Aorta (tissue), 5 donors: Measurements from ENCODE around the gene TMEM37. TPM values are rescaled to one million over a fixed set of nuclear protein-coding genes. Genes with fewer than 3 reads are reported as not detected.

Experiments
- ATAC-seq: fragments of 200-7000 bp; cut with Tn5 transposase; one replicate; pipeline ENCODE4 v1.9.1; 2022; ENCODE audit warnings: moderate library complexity; ENCODE audit not compliant: low FRiP score
- DNase-seq, 2 donors: peaks; one replicate each; pipeline ENCODE4 v3.0.0-alpha.2; 2020
- H3K27ac ChIP-seq, 2 donors: one replicate each; pipeline ENCODE4 v1.5.1; 2013; ENCODE audit warnings: low read length in 2 of 2, mild to moderate bottlenecking in 2 of 2, moderate library complexity in 2 of 2, control low read depth in 1 of 2, inconsistent platforms in 1 of 2, low read depth in 1 of 2
- H3K27me3 ChIP-seq, 2 donors: one replicate each; pipeline ENCODE4 v1.6.1; 2013; ENCODE audit warnings: control low read depth in 1 of 2, low read length in 1 of 2, mild to moderate bottlenecking in 1 of 2, moderate library complexity in 1 of 2; ENCODE audit not compliant: insufficient read depth in 2 of 2, control insufficient read depth in 1 of 2
- H3K36me3 ChIP-seq, 2 donors: one replicate each; pipeline ENCODE4 v1.6.1; 2013; ENCODE audit warnings: control low read depth in 1 of 2, low read length in 1 of 2, mild to moderate bottlenecking in 1 of 2; ENCODE audit not compliant: insufficient read depth in 2 of 2, control insufficient read depth in 1 of 2
- H3K4me1 ChIP-seq, 2 donors: one replicate each; pipeline ENCODE4 v1.6.1; 2013; ENCODE audit warnings: low read length in 2 of 2, control low read depth in 1 of 2, mild to moderate bottlenecking in 1 of 2, moderate library complexity in 1 of 2; ENCODE audit not compliant: insufficient read depth in 2 of 2, control insufficient read depth in 1 of 2
- H3K4me3 ChIP-seq, 2 donors: one replicate each; pipeline ENCODE4 v1.5.1; 2013; ENCODE audit warnings: low read length in 2 of 2, control low read depth in 1 of 2, mild to moderate bottlenecking in 1 of 2
- H3K9me3 ChIP-seq: one replicate; pipeline ENCODE4 v1.6.1; 2013; ENCODE audit warnings: mild to moderate bottlenecking, low read length; ENCODE audit not compliant: control insufficient read depth
- WGBS, 2 donors: extraction: QIAGEN DNeasy Blood & Tissue Kit; methylation state at CpG; one replicate each; pipeline ENCODE4 v1.1.7; 2013; 5-methylcytosine and 5-hydroxymethylcytosine counted together
- intact Hi-C, 2 donors: fragments of 100-400 bp; cut with DNase I; formaldehyde crosslinking; loops; one replicate each; pipeline versions ENCODE4 v1.14.2 to v1.15.0; 2022
- polyA plus RNA-seq, 2 donors: library from polyadenylated mRNA; stranded (reverse); fragments of 200-250 nt; gene quantifications; one replicate each; pipeline ENCODE4 v1.2.3, GENCODE V29; 2013
- total RNA-seq, 2 donors: library from RNA; stranded (reverse); fragmentation: NEBNext Ultra II Directional; extraction: Animal tissue kit (Norgen Biotek cat#: 25700); gene quantifications; one replicate each; pipeline ENCODE4 v1.2.1, GENCODE V29; 2021
- donor health status: healthy with polysubstance abuse.
- donor health status: Bipolar disorder and iron deficiency.
- donor health status: DM: no; HTN: no; CAD: no.
- donor health status: DM: no; HTN: no; CAD: no.
- donor health status: DM: yes; HTN: yes; CAD: no.

Gene TMEM37
- total and polyA plus RNA-seq, 4 donors = 1.2 to 19.8 (median 8.1) TPM

DNA sequence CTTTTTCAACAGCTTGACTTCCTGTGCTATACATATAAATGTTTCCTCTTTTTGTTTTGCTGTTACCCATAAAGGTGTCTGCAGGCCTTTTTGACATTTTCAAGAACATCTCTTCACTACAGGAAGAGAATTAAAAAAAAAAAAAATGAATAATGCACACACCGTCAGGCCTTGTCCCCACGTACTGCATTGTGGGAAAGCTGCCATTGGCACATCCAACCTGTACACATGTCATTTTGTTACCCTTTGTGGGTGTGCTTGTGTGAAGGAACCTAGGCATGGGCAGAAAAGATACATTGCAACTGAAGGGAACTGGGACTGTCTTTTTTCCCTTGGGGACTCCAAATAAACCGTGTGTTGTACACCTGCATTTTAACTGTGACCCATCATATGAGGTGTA, 16.8 kb upstream of the TMEM37 start:
- intact Hi-C loops = no loop called here
- Histone ChIP-seq H3K9me3 (no peaks in the 10 kb centered on the region), H3K27me3 (no peaks in the 10 kb centered on the region), H3K4me1 (no peaks in the 10 kb centered on the region), H3K36me3 (no peaks in the 10 kb centered on the region), H3K4me3 (no peak overlapping the region), H3K27ac (no peak overlapping the region)
- 87 to 88% methylated on average over 3 of the region's 3 CpGs for WGBS, 2 donors
- DNase-seq (no peak), ATAC-seq (no peak)

- no peaks in the 10 kb centered on the region for H3K27me3 ChIP-seq
- H3K9me3 ChIP-seq = no peaks in the 10 kb centered on the region
- H3K27ac ChIP-seq = no peak overlapping the region
- no peaks in the 10 kb centered on the region for H3K36me3 ChIP-seq
- WGBS, 2 donors = 55 to 65% methylated on average over 1 of the region's 1 CpG
- intact Hi-C loops = no loop called here
- no peak for DNase-seq
- no peak for ATAC-seq
- no peaks in the 10 kb centered on the region for H3K4me1 ChIP-seq
- H3K4me3 ChIP-seq = no peak overlapping the region
Observed at GRCh38 chr2:119415630-119416029, 16.0 kb upstream of the TMEM37 start.

GRCh38 chr2:119416299-119416923, 15.2 kb upstream of the TMEM37 start:
- Histone ChIP-seq H3K4me3 (no peak overlapping the region), H3K27ac (no peak overlapping the region), H3K9me3 (no peaks in the 10 kb centered on the region), H3K4me1 (no peaks in the 10 kb centered on the region), H3K36me3 (no peaks in the 10 kb centered on the region), H3K27me3 (no peaks in the 10 kb centered on the region)
- intact Hi-C loops = no loop called here
- DNase-seq (no peak), ATAC-seq (no peak)
- 82 to 92% methylated on average over 4 of the region's 4 CpGs for WGBS, 2 donors

GRCh38 chr2:119417908-119418307, 13.7 kb upstream of the TMEM37 start:
- intact Hi-C loops = no loop called here
- Histone ChIP-seq H3K4me3 (no peak overlapping the region), H3K27me3 (no peaks in the 10 kb centered on the region), H3K27ac (no peak overlapping the region), H3K4me1 (no peaks in the 10 kb centered on the region), H3K36me3 (no peaks in the 10 kb centered on the region), H3K9me3 (no peaks in the 10 kb centered on the region)
- 94 to 95% methylated on average over 6 of the region's 6 CpGs for WGBS, 2 donors
- no peak for ATAC-seq
- no peak for DNase-seq

DNA sequence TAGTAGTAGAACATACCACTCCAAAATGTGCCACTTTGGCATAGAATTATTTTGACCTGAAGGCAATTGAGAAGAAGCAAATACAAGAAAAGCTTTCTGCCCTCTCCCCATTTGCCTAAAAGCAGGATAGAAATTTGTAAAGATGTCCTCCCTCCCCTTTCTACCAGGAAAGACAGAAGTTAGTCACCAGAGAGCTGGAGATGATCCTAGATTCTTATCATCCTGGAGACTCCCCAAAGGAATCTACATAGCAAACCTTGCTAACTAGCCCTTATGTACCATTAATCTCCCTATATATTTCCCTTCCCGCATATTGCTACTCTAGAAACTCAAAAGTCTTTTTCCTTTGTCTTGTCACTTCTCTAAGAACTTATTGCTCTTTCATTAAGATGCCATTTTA, 12.6 kb upstream of the TMEM37 start:
- no peak overlapping the region for H3K4me3 ChIP-seq
- H3K27ac ChIP-seq = no peak overlapping the region
- intact Hi-C loops = no loop called here
- H3K4me1 ChIP-seq = no peaks in the 10 kb centered on the region
- WGBS, 2 donors = 94 to 97% methylated on average over 1 of the region's 1 CpG
- DNase-seq (no peak), ATAC-seq (no peak)
- no peaks in the 10 kb centered on the region for H3K27me3 ChIP-seq
- H3K36me3 ChIP-seq = no peaks in the 10 kb centered on the region
- H3K9me3 ChIP-seq = no peaks in the 10 kb centered on the region

- Histone ChIP-seq H3K27me3 (no peaks in the 10 kb centered on the region), H3K4me1 (no peaks in the 10 kb centered on the region), H3K9me3 (no peaks in the 10 kb centered on the region), H3K27ac (no peak overlapping the region), H3K36me3 (no peaks in the 10 kb centered on the region), H3K4me3 (no peak overlapping the region)
- intact Hi-C loops = no loop called here
- no peak for DNase-seq
- ATAC-seq = no peak
- 69 to 95% methylated on average over 1 of the region's 1 CpG for WGBS, 2 donors
Observed at GRCh38 chr2:119419803-119420508, 11.7 kb upstream of the TMEM37 start.

GRCh38 chr2:119421304-119421703, 10.3 kb upstream of the TMEM37 start:
- ATAC-seq = no peak
- Histone ChIP-seq H3K4me1 (no peaks in the 10 kb centered on the region), H3K27ac (no peak overlapping the region), H3K27me3 (no peaks in the 10 kb centered on the region), H3K4me3 (no peak overlapping the region), H3K9me3 (no peaks in the 10 kb centered on the region), H3K36me3 (no peaks in the 10 kb centered on the region)
- intact Hi-C loops = no loop called here
- 99 to 100% methylated on average over 1 of the region's 1 CpG for WGBS, 2 donors
- DNase-seq = no peak

- intact Hi-C loops = no loop called here
- no peaks in the 10 kb centered on the region for H3K4me1 ChIP-seq
- H3K9me3 ChIP-seq = no peaks in the 10 kb centered on the region
- no peaks in the 10 kb centered on the region for H3K36me3 ChIP-seq
- no peaks in the 10 kb centered on the region for H3K27me3 ChIP-seq
- H3K27ac ChIP-seq = no peak overlapping the region
- no peak for ATAC-seq
- no peak for DNase-seq
- no peak overlapping the region for H3K4me3 ChIP-seq
Observed at GRCh38 chr2:119421741-119422140, 9.9 kb upstream of the TMEM37 start.

DNA sequence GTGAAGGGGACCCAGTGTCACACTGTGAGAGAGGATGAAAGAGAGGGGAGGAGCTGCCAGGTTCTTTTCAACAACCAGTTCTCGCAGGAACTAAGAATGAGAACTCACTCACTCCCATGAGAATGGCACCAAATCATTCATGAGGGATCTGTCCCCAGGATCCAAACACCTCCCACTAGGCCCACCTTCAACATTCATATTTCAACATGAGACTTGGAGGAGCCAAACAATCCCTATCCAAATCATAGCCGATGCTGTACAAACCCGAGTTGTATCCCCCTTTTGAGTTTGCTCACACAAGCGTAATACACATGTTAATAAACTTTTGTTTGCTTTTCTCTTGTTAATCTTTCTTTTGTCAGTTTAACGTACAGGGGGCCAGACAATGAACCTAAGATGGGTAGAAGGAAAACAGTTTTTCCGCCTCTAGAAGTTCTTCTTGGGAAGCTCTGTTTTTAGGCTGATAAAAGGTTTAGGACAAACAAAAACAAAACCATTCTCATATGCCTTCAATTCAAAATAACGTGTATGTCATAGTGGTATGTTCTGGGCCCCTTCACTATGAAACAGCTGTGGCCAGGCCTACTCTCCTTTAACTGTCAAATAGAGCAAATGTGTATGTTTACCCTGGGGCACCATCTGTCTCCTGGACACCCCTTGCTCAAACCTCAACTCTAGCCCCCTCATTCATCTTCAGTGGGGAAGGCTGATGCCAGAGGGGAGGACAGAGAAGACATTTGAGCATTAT, 9.1 kb upstream of the TMEM37 start:
- no peak for DNase-seq

More for the DNA sequence above, 9.1 kb upstream of the TMEM37 start:
- Histone ChIP-seq H3K9me3 (no peaks in the 10 kb centered on the region), H3K4me3 (no peak overlapping the region), H3K36me3 (no peaks in the 10 kb centered on the region), H3K27me3 (no peaks in the 10 kb centered on the region), H3K27ac (no peak overlapping the region), H3K4me1 (no peaks in the 10 kb centered on the region)
- intact Hi-C loops = no loop called here
- WGBS, 2 donors = 87 to 93% methylated on average over 7 of the region's 7 CpGs
- no peak for ATAC-seq
